Natural killer cell treated with Interleukin-12 subunit alpha and Interleukin-12 subunit beta and Interleukin-15 and Interleukin-18, amount 100 ng/mL, for 72 hours (primary cell): ENCODE measurements around the gene PMEL. TPM values are rescaled to one million over a fixed set of nuclear protein-coding genes. Genes with fewer than 3 reads are reported as not detected.

Experiments used
- ATAC-seq, 2 donors: fragments of 150-1000 bp; cut with Tn5 transposase in 1 of 2; sonication (Bioruptor Pico), chemical (Tn5 transposase) in 1 of 2; 2 replicates each; pipeline ENCODE4 v1.10.0; 2021
- DNase-seq: peaks from one replicate; pipeline ENCODE4 v3.0.0; 2022; ENCODE audit warnings: low spot score
- H3K27ac Mint-ChIP-seq, 2 donors: 1 replicate in 1 of 2; 2 replicates in 1 of 2; pipeline ENCODE4 v1.8.0; 2022; ENCODE audit warnings: mixed read lengths in 2 of 2, mild to moderate bottlenecking in 1 of 2, moderate library complexity in 1 of 2
- H3K27me3 Mint-ChIP-seq, 2 donors: 1 replicate in 1 of 2; 2 replicates in 1 of 2; pipeline ENCODE4 v1.8.0; 2022; ENCODE audit warnings: mixed read lengths in 2 of 2
- H3K36me3 Mint-ChIP-seq: one replicate; pipeline ENCODE4 v1.8.0; 2022; ENCODE audit warnings: mixed read lengths
- H3K4me1 Mint-ChIP-seq, 2 donors: 1 replicate in 1 of 2; 2 replicates in 1 of 2; pipeline ENCODE4 v1.8.0; 2022; ENCODE audit warnings: low read depth in 2 of 2, mixed read lengths in 2 of 2, mild to moderate bottlenecking in 1 of 2
- H3K4me3 Mint-ChIP-seq: one replicate; pipeline ENCODE4 v1.8.0; 2022; ENCODE audit warnings: mixed read lengths
- H3K9me3 Mint-ChIP-seq: 2 replicates; pipeline ENCODE4 v1.8.0; 2022; ENCODE audit warnings: mixed read lengths
- total RNA-seq, 2 donors: library from RNA; stranded (reverse); gene quantifications; one replicate each; pipeline ENCODE4 v1.2.3, GENCODE V29; 2022

PMEL gene
- total RNA-seq, 2 donors from 2014 or later: 0.40 TPM; not detected in 1

GRCh38 chr12:55909513-55909884 is 56.3 kb downstream of the PMEL start:
- no peaks in the 10 kb centered on the region for H3K27me3 Mint-ChIP-seq
- H3K9me3 Mint-ChIP-seq: no peaks in the 10 kb centered on the region
- peaks cover 11 to 18% of the 10 kb centered on the region in 2 donors for H3K4me1 Mint-ChIP-seq
- H3K27ac Mint-ChIP-seq: peak overlapping the region in 1 of 2 donors; percentile 1
- no peak overlapping the region for H3K4me3 Mint-ChIP-seq
- H3K36me3 Mint-ChIP-seq: peaks cover 16% of the 10 kb centered on the region
- no peak for DNase-seq
- no peak for ATAC-seq

GRCh38 chr12:55908726-55909512 is 56.9 kb downstream of the PMEL start:
- peaks cover 7 to 12% of the 10 kb centered on the region in 2 donors for H3K4me1 Mint-ChIP-seq
- H3K27me3 Mint-ChIP-seq: no peaks in the 10 kb centered on the region
- no peaks in the 10 kb centered on the region for H3K9me3 Mint-ChIP-seq
- peaks cover 11% of the 10 kb centered on the region for H3K36me3 Mint-ChIP-seq
- H3K27ac Mint-ChIP-seq: peak overlapping the region in 1 of 2 donors; percentile 1
- ATAC-seq (no peak), DNase-seq (no peak)
- H3K4me3 Mint-ChIP-seq: no peak overlapping the region

DNA sequence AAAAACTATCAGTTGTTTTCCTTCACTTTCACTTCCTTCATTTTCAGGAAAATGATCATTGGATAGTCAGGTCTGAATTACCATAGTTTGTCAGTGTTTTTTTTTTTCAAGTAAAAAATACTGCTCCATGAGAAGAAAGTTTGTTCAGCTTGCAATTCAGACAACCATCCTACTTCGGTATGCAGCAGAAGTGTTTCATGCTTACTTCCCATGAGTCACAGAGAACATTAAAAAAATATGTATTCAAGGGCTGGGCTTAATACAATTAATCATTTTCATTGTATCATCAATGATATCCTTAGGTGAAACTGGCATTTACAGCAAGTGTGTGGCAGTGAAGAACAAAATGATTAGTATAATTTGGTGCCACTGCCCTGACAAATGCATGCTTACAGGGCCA is 59.8 kb downstream of the PMEL start:
- DNase-seq (no peak), ATAC-seq (no peak)
- Mint-ChIP-seq H3K4me3 (no peak overlapping the region), H3K4me1 (peaks cover 3 to 10% of the 10 kb centered on the region in 2 donors), H3K27ac (no peak overlapping the region), H3K27me3 (no peaks in the 10 kb centered on the region), H3K9me3 (no peaks in the 10 kb centered on the region), H3K36me3 (peaks cover 8% of the 10 kb centered on the region)

Other genes with a start within 250 kb of the PMEL start
- 10 to 100 TPM; 54.8 to 85.8 TPM for gene BLOC1S1, start 250.0 kb downstream of the PMEL start, total RNA-seq
- gene RDH5, start 245.6 kb downstream of the PMEL start, total RNA-seq: 10 to 100 TPM; 10.2 to 11.7 TPM
- gene CD63, start 237.0 kb downstream of the PMEL start, total RNA-seq: 100 to 1,000 TPM; 263 to 327 TPM
- 10 to 100 TPM in 1 of 2 donors, 1 to 10 TPM in 1; 5.0 to 18.4 TPM for gene GDF11, start 222.9 kb downstream of the PMEL start, total RNA-seq
- 10 to 100 TPM; 68.0 to 74.9 TPM for gene SARNP, start 148.3 kb downstream of the PMEL start, total RNA-seq
- gene ORMDL2, start 148.0 kb downstream of the PMEL start, total RNA-seq: 10 to 100 TPM; 36.9 to 56.7 TPM
- 10 to 100 TPM; 38.8 to 40.0 TPM for gene DNAJC14, start 136.5 kb downstream of the PMEL start, total RNA-seq
- under 1 TPM in 1 of 2 donors, not detected in 1; 0.24 TPM for gene MMP19, start 123.1 kb downstream of the PMEL start, total RNA-seq
- 10 to 100 TPM; 31.6 to 34.0 TPM for gene PYM1, start 38.1 kb downstream of the PMEL start, total RNA-seq
- gene DGKA, start 34.9 kb downstream of the PMEL start, total RNA-seq: 100 to 1,000 TPM in 1 of 2 donors, 10 to 100 TPM in 1; 81.9 to 168 TPM
- gene CDK2, start 788 bp upstream of the PMEL start, total RNA-seq: 100 to 1,000 TPM in 1 of 2 donors, 10 to 100 TPM in 1; 72.3 to 178 TPM
- gene RAB5B, start 8.0 kb upstream of the PMEL start, total RNA-seq: 10 to 100 TPM; 39.2 to 68.1 TPM
- gene SUOX, start 31.2 kb upstream of the PMEL start, total RNA-seq: 10 to 100 TPM; 12.2 to 17.6 TPM
- gene IKZF4, start 55.0 kb upstream of the PMEL start, total RNA-seq: 10 to 100 TPM; 11.7 to 12.0 TPM
- gene RPS26, start 75.9 kb upstream of the PMEL start, total RNA-seq: 10 to 100 TPM; 24.6 to 48.3 TPM
- gene ERBB3, start 114.1 kb upstream of the PMEL start, total RNA-seq: not detected
- 100 to 1,000 TPM; 233 to 318 TPM for gene PA2G4, start 138.5 kb upstream of the PMEL start, total RNA-seq
- 1,000 to 10,000 TPM; 2,363 to 2,700 TPM for gene RPL41, start 150.6 kb upstream of the PMEL start, total RNA-seq
- 10 to 100 TPM; 11.4 to 14.9 TPM for gene ZC3H10, start 152.2 kb upstream of the PMEL start, total RNA-seq
- 100 to 1,000 TPM in 1 of 2 donors, 10 to 100 TPM in 1; 89.3 to 120 TPM for gene ESYT1, start 162.2 kb upstream of the PMEL start, total RNA-seq
- gene MYL6B, start 186.5 kb upstream of the PMEL start, total RNA-seq: 10 to 100 TPM; 32.0 to 65.5 TPM
- 1,000 to 10,000 TPM; 1,441 to 1,555 TPM for gene MYL6, start 192.3 kb upstream of the PMEL start, total RNA-seq
- 100 to 1,000 TPM; 102 to 166 TPM for gene SMARCC2, start 223.4 kb upstream of the PMEL start, total RNA-seq